Peyer's patch (tissue), 4 donors: ENCODE measurements around the gene ZC3H4. TPM values are rescaled to one million over a fixed set of nuclear protein-coding genes. Genes with fewer than 3 reads are reported as not detected.
"Not testable (repeated sequence)": the region's sequence is repeated elsewhere in the genome, so short reads cannot be mapped to it uniquely, and the experiment has no call there.

Source experiments
- DNase-seq, 3 donors: peaks; one replicate each; pipeline ENCODE4 v3.0.0-alpha.2; 2017 to 2019
- H3K27ac ChIP-seq, 4 donors: fragments of 200-600 bp; sonication (generic); one replicate each; pipeline ENCODE4 v1.5.1; 2016 to 2019
- H3K27me3 ChIP-seq, 2 donors: fragments of 200-600 bp; sonication (generic); one replicate each; pipeline ENCODE4 v1.5.1; 2019
- H3K36me3 ChIP-seq, 3 donors: fragments of 200-600 bp; sonication (generic); one replicate each; pipeline ENCODE4 v1.5.1; 2016 to 2019
- H3K4me1 ChIP-seq, 4 donors: fragments of 200-600 bp; sonication (generic); one replicate each; pipeline ENCODE4 v1.5.1; 2016 to 2019
- H3K4me3 ChIP-seq, 4 donors: fragments of 200-600 bp; sonication (generic); 1 replicate in 3 of 4; 2 replicates in 1 of 4; pipeline ENCODE4 v1.5.1; 2016 to 2019; ENCODE audit warnings: mild to moderate bottlenecking in 1 of 4
- H3K9me3 ChIP-seq, 4 donors: fragments of 200-600 bp; sonication (generic); one replicate each; pipeline ENCODE4 v1.5.1; 2016 to 2019; ENCODE audit warnings: mild to moderate bottlenecking in 1 of 4
- POLR2A ChIP-seq, 2 donors: fragments of 450-650 bp; IDR thresholded peaks; one replicate each; pipeline ENCODE4 v1.5.1; 2017; ENCODE audit warnings: antibody characterized with exemption in 2 of 2, mild to moderate bottlenecking in 2 of 2, moderate library complexity in 2 of 2
- total RNA-seq, 4 donors: library from RNA; depleted of rRNA; stranded (reverse); fragments of >200 nt; gene quantifications; one replicate each; pipeline ENCODE4 v1.1.0, GENCODE V29; 2016
- TF ChIP-seq, protein P1 (sequence below), 6 experiments: fragments of 450-650 bp in 4 of 6; fragments of 200-600 bp in 2 of 6; sonication (generic) in 1 of 6; IDR thresholded peaks; one replicate each; pipeline ENCODE4 v1.5.1; 2017 to 2019; ENCODE audit warnings: antibody characterized with exemption in 6 of 6, mild to moderate bottlenecking in 3 of 6, moderate library complexity in 1 of 6

The ZC3H4 gene
- total RNA-seq, 4 donors from 2014 or later = 24.7 to 61.9 (median 42.4) TPM

DNA sequence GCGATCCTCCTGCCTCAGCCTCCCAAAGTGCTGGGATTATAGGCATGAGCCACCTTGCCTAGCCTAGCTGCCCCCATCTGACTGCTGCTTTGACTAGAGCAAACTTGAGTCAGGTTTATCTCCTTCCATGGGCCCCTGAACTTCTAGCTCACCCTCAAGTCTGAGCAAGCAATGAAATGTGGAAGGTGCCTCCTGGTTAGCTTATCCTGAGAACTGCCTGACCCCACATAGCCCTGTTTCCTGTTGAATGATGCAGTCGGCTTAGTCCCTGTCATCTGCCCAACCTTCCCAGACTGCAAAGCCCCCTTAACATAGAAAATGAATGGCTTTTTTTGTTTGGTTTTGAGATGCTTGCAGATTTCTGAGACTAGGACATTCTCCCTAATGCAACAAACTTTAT lies 56.2 kb downstream of the ZC3H4 start:
- no peaks in the 10 kb centered on the region for H3K4me1 ChIP-seq
- no peak for DNase-seq
- no peak for TF ChIP-seq POLR2A (IDR thresholded peaks at IDR 0.05)
- TF ChIP-seq, protein P1, sequence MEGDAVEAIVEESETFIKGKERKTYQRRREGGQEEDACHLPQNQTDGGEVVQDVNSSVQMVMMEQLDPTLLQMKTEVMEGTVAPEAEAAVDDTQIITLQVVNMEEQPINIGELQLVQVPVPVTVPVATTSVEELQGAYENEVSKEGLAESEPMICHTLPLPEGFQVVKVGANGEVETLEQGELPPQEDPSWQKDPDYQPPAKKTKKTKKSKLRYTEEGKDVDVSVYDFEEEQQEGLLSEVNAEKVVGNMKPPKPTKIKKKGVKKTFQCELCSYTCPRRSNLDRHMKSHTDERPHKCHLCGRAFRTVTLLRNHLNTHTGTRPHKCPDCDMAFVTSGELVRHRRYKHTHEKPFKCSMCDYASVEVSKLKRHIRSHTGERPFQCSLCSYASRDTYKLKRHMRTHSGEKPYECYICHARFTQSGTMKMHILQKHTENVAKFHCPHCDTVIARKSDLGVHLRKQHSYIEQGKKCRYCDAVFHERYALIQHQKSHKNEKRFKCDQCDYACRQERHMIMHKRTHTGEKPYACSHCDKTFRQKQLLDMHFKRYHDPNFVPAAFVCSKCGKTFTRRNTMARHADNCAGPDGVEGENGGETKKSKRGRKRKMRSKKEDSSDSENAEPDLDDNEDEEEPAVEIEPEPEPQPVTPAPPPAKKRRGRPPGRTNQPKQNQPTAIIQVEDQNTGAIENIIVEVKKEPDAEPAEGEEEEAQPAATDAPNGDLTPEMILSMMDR (IDR thresholded peaks at IDR 0.05) = no peak
- H3K9me3 ChIP-seq = no peaks in the 10 kb centered on the region
- no peak overlapping the region for H3K27ac ChIP-seq
- no peaks in the 10 kb centered on the region for H3K36me3 ChIP-seq
- H3K4me3 ChIP-seq = no peak overlapping the region
- no peaks in the 10 kb centered on the region for H3K27me3 ChIP-seq

DNA sequence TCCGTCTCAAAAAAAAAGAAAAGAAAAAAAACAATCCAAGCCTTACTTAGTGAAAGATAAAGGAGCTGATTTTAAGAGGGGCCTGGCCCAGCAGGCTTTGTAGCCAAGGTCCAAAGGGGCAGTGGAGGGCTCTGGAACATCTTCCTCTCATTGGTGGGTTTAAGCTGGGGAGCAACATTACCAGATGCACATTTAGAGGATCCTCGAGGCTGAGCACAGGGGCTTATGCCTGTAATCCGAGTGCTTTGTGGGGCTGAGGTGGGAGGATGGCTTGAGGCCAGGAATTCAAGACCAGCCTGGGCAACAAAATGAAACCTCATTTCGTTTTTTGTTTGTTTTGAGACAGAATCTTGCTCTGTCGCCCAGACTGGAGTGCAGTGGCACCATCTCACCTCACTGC lies 57.2 kb downstream of the ZC3H4 start:
- no peak for TF ChIP-seq POLR2A (IDR thresholded peaks at IDR 0.05)
- TF ChIP-seq, protein P1 (IDR thresholded peaks at IDR 0.05) = no peak
- DNase-seq = no peak
- H3K4me3 ChIP-seq = no peak overlapping the region
- H3K4me1 ChIP-seq = no peaks in the 10 kb centered on the region
- no peaks in the 10 kb centered on the region for H3K9me3 ChIP-seq
- no peaks in the 10 kb centered on the region for H3K27me3 ChIP-seq
- H3K36me3 ChIP-seq = no peaks in the 10 kb centered on the region
- H3K27ac ChIP-seq = no peak overlapping the region

DNA sequence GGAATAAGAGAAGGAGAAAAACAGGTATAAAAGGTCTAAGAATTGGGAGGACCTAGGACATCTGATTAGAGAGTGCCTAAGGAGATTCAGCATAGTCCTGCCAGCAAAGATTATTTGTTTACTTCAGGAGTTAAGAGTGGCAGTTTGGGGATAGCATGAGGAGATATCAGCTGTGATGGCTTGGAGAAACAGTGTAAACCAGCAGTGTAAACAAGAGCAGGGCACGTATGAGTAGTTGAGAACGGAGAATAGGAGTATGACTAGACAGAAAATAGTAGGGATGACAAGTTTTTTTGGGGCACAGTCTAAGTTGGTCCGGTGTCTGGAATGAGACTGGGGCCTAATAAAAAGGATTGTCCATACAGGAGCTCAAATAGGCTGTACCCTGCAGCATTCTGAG lies 63.0 kb downstream of the ZC3H4 start:
- not testable (repeated sequence) for H3K4me3 ChIP-seq, H3K4me1 ChIP-seq, DNase-seq, H3K9me3 ChIP-seq, H3K36me3 ChIP-seq, H3K27me3 ChIP-seq, H3K27ac ChIP-seq

DNA sequence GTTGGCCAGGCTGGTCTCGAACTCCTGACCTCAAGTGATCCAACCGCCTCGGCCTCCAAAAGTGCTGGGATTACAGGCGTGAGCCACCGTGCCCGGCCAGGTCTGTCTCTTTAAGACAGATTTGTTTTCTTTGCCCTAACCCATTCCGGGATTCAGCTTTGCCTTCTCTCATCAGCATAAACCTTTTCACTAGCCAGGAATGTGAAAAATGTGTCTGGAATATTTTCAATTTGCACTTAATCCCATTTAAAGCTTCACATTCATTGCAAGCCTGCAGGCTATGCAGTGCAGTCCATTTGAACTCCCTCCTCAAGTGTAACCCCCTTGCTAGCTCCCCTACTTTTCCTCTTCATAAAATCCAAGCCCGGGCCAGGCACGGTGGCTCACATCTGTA lies 64.3 kb downstream of the ZC3H4 start:
- DNase-seq = no peak
- Histone ChIP-seq H3K9me3 (no peaks in the 10 kb centered on the region), H3K27me3 (no peaks in the 10 kb centered on the region), H3K4me3 (peak overlapping the region in 3 of 4 donors; percentile 9 to 94 (median 26)), H3K27ac (no peak overlapping the region), H3K36me3 (no peaks in the 10 kb centered on the region), H3K4me1 (peaks cover 0 to 6% (median 3%) of the 10 kb centered on the region in 4 donors)
- no peak for TF ChIP-seq POLR2A (IDR thresholded peaks at IDR 0.05)
- TF ChIP-seq, protein P1 (IDR thresholded peaks at IDR 0.05) = no peak

DNA sequence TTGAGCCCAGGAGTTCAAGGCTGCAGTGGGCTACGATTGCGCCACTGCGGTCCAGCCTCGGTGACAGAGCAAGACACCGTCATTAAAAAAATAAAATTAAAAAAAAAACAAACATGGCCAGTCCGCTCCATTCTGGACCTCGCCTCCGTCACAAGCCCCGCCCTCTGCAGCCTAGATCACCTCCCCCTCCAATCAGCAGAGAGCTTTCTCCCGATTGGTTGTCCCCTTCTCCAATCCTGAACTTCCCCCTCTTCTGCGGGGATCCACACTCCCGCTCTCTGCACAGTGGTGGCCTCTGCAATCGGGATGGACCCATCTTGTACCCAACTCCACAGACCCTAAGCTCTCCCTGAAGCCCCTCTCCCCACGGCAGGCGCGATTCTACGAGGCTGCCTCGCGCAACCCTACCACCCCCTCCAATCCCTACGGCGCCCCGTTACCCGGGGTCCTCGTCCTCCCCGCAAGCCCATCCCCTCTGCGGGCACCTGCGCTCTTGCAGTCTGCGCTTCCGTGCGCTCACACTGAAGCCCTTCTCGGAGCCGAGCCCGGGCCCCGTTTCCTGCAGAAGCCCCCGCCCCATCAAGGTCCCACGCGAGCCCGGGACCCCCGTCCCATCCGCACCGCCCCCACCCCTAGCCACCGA lies 65.7 kb downstream of the ZC3H4 start:
- Histone ChIP-seq H3K4me3 (peak overlapping the region; percentile 66 to 97 (median 93)), H3K36me3 (no peaks in the 10 kb centered on the region), H3K4me1 (peaks cover 0 to 6% (median 3%) of the 10 kb centered on the region in 4 donors), H3K27ac (peak overlapping the region; percentile 48 to 94 (median 74)), H3K9me3 (no peaks in the 10 kb centered on the region), H3K27me3 (no peaks in the 10 kb centered on the region)
- TF ChIP-seq POLR2A (IDR thresholded peaks at IDR 0.05) = peak; percentile 3 to 6
- TF ChIP-seq, protein P1 (IDR thresholded peaks at IDR 0.05) = no peak
- DNase-seq = peak; percentile 75 to 87 (median 85)

DNA sequence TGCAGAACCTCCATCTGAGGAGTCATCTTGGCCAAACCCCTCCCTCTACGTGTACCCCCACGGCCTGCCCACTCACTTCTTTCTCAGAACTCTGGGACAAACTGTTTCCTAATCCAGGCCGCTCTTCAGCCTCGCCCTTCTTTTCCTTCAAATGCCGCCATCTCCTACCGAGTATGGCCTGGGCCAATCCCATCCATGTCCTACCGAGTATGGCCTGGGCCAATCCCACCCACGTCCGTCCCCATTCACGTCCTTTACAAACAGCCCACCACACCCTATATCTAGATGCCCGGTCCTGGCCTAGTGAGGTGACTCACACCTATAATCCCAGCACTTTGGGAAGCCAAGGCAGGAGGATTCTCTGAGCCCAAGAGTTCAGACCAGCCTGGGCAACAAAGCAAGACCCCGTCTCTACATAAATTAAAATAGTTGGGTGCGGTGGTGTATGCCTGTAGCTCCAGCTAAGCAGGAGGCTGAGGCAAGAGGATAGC lies 66.3 kb downstream of the ZC3H4 start:
- Histone ChIP-seq H3K4me1 (peaks cover 0 to 6% (median 3%) of the 10 kb centered on the region in 4 donors), H3K4me3 (peak overlapping the region; percentile 66 to 97 (median 93)), H3K27me3 (no peaks in the 10 kb centered on the region), H3K9me3 (no peaks in the 10 kb centered on the region), H3K36me3 (no peaks in the 10 kb centered on the region), H3K27ac (peak overlapping the region in 2 of 4 donors; percentile 77 to 94)
- peak in 1 of 3 donors; percentile 43 for DNase-seq
- TF ChIP-seq POLR2A (IDR thresholded peaks at IDR 0.05) = no peak
